ENCODE data around the gene EPB41L5. TPM values are rescaled to one million over a fixed set of nuclear protein-coding genes. Genes with fewer than 3 reads are reported as not detected.

The EPB41L5 gene
- total RNA-seq, 1 donor from 2014 or later, result 78.0 TPM

GRCh38 chr2:120204022-120204405, 191.1 kb downstream of the EPB41L5 start:
- no peak overlapping the region for H3K4me3 Mint-ChIP-seq (ENCODE audit: unreplicated experiment)
- peaks cover 16% of the 10 kb centered on the region for H3K4me1 Mint-ChIP-seq (ENCODE audit: unreplicated experiment)
- no peaks in the 10 kb centered on the region for H3K9me3 Mint-ChIP-seq (ENCODE audit: unreplicated experiment)
- H3K27me3 Mint-ChIP-seq (ENCODE audit: unreplicated experiment), result peaks cover 9% of the 10 kb centered on the region
- H3K27ac Mint-ChIP-seq (ENCODE audit: unreplicated experiment), result no peak overlapping the region
- H3K36me3 Mint-ChIP-seq (ENCODE audit: low read depth, unreplicated experiment), result peaks cover under 1% of the 10 kb centered on the region
- no peak for DNase-seq (ENCODE audit: low spot score)
- TF ChIP-seq CTCF (IDR thresholded peaks at IDR 0.05; ENCODE audit: unreplicated experiment), result no peak

- Mint-ChIP-seq H3K9me3 (ENCODE audit: unreplicated experiment) (no peaks in the 10 kb centered on the region), H3K4me3 (ENCODE audit: unreplicated experiment) (no peak overlapping the region), H3K27ac (ENCODE audit: unreplicated experiment) (no peak overlapping the region), H3K36me3 (ENCODE audit: low read depth, unreplicated experiment) (no peaks in the 10 kb centered on the region), H3K4me1 (ENCODE audit: unreplicated experiment) (peaks cover 16% of the 10 kb centered on the region), H3K27me3 (ENCODE audit: unreplicated experiment) (peaks cover 9% of the 10 kb centered on the region)
- TF ChIP-seq CTCF (IDR thresholded peaks at IDR 0.05; ENCODE audit: unreplicated experiment), result no peak
- no peak for DNase-seq (ENCODE audit: low spot score)
Observed at GRCh38 chr2:120204417-120204816, 191.5 kb downstream of the EPB41L5 start.

- DNase-seq (ENCODE audit: low spot score), result no peak
- no peak for TF ChIP-seq CTCF (IDR thresholded peaks at IDR 0.05; ENCODE audit: unreplicated experiment)
- Mint-ChIP-seq H3K36me3 (ENCODE audit: low read depth, unreplicated experiment) (no peaks in the 10 kb centered on the region), H3K9me3 (ENCODE audit: unreplicated experiment) (no peaks in the 10 kb centered on the region), H3K4me3 (ENCODE audit: unreplicated experiment) (no peak overlapping the region), H3K27ac (ENCODE audit: unreplicated experiment) (no peak overlapping the region), H3K27me3 (ENCODE audit: unreplicated experiment) (peaks cover 11% of the 10 kb centered on the region), H3K4me1 (ENCODE audit: unreplicated experiment) (peaks cover 21% of the 10 kb centered on the region)
Observed at GRCh38 chr2:120204945-120205670, 192.2 kb downstream of the EPB41L5 start.

- no peak overlapping the region for H3K27ac Mint-ChIP-seq (ENCODE audit: unreplicated experiment)
- peak; percentile 78 for DNase-seq (ENCODE audit: low spot score)
- H3K4me1 Mint-ChIP-seq (ENCODE audit: unreplicated experiment), result peaks cover 24% of the 10 kb centered on the region
- no peaks in the 10 kb centered on the region for H3K9me3 Mint-ChIP-seq (ENCODE audit: unreplicated experiment)
- peak; percentile 63 for TF ChIP-seq CTCF (IDR thresholded peaks at IDR 0.05; ENCODE audit: unreplicated experiment)
- no peak overlapping the region for H3K4me3 Mint-ChIP-seq (ENCODE audit: unreplicated experiment)
- no peaks in the 10 kb centered on the region for H3K36me3 Mint-ChIP-seq (ENCODE audit: low read depth, unreplicated experiment)
- H3K27me3 Mint-ChIP-seq (ENCODE audit: unreplicated experiment), result peaks cover 11% of the 10 kb centered on the region
Observed at GRCh38 chr2:120206022-120206581, 193.2 kb downstream of the EPB41L5 start.

All from endothelial cell (in vitro differentiated cells).